LNCaP clone FGC (cell line): ENCODE measurements around the gene SRGAP3.

Experiments used
- DNase-seq: peaks from one replicate; pipeline ENCODE4 v3.0.0-alpha.2; 2011; ENCODE audit warnings: low read depth
- H3K4me3 ChIP-seq: 2 replicates; pipeline ENCODE4 v1.5.1; 2011; ENCODE audit warnings: mild to moderate bottlenecking, low read depth, low read length, control low read depth
- TF ChIP-seq, protein P1 (sequence below): IDR thresholded peaks from 2 replicates; pipeline ENCODE4 v1.5.1; 2012; ENCODE audit warnings: mild to moderate bottlenecking; ENCODE audit not compliant: control insufficient read depth, insufficient read depth; ENCODE audit errors: extremely low read depth

SRGAP3 gene

DNA sequence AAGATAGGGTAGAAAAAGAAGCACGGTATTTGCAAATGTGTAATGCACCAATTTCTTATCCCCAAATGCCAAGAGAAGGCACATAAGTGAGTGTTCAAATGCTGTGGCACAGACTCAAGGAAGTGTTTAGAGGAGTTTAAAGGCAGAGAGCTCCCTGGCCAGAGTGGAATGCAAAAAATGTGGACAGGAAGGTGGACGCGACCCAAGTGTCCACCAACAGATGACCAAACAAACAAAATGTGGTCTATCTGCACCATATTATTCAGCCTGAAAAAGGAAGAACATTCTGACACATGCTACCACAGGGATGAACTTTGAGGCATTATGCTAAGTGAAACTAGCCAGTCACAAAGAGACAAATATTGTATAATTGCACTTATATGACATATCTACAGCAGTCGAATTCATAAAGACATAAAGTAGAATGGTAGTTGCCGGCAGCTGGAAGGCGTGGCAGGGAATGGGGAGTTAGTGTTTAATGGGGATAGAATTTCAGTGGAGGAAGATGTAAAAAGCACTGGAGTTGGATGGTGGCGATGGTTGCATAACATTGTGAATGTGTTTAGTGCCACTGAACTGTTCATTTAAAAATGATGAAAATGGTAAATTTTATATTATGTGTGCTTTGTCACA lies 126.6 kb downstream of the SRGAP3 start:
- TF ChIP-seq, protein P1, sequence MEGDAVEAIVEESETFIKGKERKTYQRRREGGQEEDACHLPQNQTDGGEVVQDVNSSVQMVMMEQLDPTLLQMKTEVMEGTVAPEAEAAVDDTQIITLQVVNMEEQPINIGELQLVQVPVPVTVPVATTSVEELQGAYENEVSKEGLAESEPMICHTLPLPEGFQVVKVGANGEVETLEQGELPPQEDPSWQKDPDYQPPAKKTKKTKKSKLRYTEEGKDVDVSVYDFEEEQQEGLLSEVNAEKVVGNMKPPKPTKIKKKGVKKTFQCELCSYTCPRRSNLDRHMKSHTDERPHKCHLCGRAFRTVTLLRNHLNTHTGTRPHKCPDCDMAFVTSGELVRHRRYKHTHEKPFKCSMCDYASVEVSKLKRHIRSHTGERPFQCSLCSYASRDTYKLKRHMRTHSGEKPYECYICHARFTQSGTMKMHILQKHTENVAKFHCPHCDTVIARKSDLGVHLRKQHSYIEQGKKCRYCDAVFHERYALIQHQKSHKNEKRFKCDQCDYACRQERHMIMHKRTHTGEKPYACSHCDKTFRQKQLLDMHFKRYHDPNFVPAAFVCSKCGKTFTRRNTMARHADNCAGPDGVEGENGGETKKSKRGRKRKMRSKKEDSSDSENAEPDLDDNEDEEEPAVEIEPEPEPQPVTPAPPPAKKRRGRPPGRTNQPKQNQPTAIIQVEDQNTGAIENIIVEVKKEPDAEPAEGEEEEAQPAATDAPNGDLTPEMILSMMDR, result no peak
- no peak for DNase-seq
- H3K4me3 ChIP-seq, result no peak overlapping the region

DNA sequence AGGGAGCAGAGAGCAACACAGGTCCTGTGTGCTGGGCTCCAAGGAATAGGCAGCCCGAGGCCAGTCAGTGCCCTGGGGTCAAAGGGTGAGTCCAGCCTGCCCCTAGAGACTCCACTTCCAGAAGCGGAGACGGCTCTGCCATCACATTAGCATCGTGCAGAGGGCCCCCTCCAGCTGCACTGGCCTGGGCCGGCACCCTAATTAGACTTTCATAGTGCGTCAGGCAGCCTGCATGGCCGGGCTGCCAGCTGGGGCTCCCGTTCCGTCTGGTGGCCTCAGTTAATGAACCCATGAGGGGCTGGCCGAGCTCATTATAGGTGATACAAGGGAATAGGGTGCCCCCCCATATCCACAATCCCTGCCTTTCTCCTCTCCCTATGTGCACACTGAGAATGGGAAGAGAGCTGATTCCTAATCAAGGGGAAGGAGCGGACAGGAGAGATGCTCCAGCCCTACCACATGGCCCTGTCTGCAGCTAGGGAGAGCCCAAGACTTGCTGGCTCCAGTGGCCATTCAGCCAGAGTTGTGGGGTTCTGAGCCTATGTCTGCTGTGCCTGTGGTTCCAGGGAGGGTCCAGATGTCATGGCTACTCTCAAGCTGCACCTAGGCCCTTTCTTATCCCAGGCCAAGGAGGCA lies 128.0 kb downstream of the SRGAP3 start:
- DNase-seq, result no peak
- H3K4me3 ChIP-seq, result no peak overlapping the region
- TF ChIP-seq, protein P1, result no peak

DNA sequence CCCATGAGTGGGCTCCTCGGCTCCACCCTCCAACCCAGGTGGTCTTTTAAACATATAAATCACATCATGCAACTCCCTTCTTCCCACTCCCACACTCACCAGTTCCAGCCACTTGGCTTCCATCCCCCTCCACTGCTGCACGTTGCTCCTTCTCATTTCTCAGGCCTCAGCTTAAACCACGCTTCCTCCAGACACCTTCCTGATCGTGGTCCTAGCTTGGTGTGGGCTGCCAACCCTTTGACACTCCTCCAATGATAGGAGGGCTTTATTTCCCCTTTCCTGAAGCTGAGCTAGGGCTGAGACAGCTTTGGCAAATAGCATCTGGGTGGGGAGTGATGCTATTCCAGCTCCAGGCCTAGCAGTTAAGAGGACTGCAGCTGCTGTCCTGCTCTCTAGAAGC lies 130.1 kb downstream of the SRGAP3 start:
- TF ChIP-seq, protein P1, result no peak
- H3K4me3 ChIP-seq, result no peak overlapping the region
- no peak for DNase-seq

DNA sequence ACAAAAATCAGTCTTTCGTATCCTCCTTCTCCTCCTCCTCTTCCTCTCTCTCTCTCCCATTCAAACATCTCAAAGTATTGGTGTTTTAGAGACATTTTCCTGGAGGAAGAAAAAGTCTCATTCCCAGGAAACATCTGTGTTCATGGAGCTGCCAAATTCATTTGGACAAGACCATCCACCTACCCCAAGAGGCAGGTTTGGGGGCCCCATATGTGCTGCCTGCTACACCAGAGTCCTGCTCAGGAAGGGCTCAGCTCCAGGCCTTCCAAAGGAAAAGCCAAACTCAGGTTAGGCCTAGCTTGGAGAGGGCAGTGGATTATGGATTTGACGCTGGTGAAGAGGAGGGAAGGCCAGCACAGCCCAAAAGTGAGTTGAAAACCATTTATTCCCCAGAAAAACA lies 131.2 kb downstream of the SRGAP3 start:
- no peak for DNase-seq
- H3K4me3 ChIP-seq, result no peak overlapping the region
- TF ChIP-seq, protein P1, result no peak

DNA sequence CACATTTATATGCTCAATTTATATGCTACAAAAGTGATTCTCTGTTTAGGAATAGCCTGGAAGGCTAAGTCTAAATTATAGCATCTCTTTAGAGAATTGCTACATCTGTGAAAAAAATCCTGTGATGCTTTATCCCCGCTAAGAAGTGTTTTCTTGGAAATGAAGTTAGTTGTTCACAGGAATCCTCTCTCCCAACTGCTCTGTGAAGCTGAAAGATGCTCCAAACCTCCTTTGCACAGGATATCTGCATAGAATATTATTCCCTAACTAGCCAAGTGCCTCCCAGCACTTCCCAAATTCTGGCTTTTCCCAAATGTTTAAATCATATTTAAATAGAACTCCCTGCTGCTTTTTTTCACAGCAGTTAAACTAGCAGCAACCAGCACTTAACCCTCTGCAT lies 132.2 kb downstream of the SRGAP3 start:
- no peak for DNase-seq
- H3K4me3 ChIP-seq, result no peak overlapping the region
- TF ChIP-seq, protein P1, result no peak

DNA sequence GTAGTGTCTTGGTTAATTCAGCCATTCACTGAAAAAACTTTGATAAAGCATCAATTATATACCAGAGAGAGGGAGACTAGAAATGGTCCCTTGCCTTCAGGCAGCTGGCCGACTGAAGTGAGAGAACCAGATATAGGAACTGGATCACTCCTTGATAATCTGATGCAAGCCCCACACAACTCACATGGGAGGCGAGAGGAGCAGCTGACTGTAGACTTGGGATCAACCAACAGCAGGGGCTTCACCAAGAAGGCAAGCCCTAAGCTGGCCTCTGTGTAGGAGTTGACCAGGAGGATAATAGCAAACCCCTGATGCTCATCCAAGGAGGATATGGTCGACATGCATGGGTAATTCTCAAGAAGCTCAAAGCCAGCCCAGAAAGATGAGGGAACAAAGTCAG lies 133.1 kb downstream of the SRGAP3 start:
- no peak for DNase-seq
- H3K4me3 ChIP-seq, result no peak overlapping the region
- TF ChIP-seq, protein P1, result no peak

DNA sequence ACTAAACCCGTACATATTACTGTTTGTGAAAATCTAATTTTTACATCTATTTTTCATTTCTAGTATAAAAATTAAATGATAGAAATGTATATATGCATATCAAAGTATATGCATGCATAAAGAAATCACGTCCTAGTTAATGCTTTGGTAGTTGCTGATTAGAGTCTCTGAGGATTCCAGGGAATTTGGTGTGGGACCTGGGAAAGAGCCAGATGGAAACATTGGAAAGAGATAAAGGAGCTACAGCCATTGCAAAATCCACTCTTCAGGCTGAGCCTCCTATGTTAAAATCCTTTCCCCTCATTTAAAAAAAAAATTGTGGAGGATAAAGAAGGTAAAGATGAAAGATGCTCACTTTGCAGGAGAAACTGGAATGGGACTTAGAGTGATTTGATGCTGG lies 134.1 kb downstream of the SRGAP3 start:
- DNase-seq, result no peak
- H3K4me3 ChIP-seq, result no peak overlapping the region
- TF ChIP-seq, protein P1, result no peak
